Measurements from ENCODE around the gene LIPC. TPM values are rescaled to one million over a fixed set of nuclear protein-coding genes. Genes with fewer than 3 reads are reported as not detected.

The LIPC gene
- total RNA-seq, 1 donor from 2014 or later: under 0.01 TPM

DNA sequence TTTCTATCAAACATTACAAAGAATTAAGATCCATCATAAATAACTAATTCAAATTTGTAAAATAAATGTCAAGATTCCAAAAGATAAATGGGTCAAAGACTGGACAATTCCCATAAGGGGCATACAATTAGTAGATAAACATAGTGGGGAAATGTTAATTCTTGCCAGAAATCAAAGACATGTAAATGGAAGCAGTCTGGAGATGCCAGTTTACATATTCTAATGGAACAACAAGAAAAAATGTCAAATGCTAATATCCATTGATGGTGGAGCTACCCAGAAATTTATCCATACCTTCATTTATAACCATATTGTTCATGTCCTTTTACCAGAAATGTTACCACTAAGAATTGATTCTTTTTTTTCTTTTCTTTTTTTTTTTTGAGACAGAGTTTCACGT lies 13.7 kb upstream of the LIPC start:
- Histone ChIP-seq H3K27me3 (ENCODE audit: control insufficient read depth in 3 of 3, insufficient read depth in 3 of 3, low read length in 3 of 3) (no peaks in the 10 kb centered on the region), H3K27ac (ENCODE audit: low read depth, low read length) (no peak overlapping the region), H3K4me1 (ENCODE audit: control insufficient read depth in 3 of 3, insufficient read depth in 3 of 3, low read length in 3 of 3) (no peaks in the 10 kb centered on the region), H3K4me3 (ENCODE audit: low read length in 3 of 3) (no peak overlapping the region), H3K9me3 (ENCODE audit: control insufficient read depth in 3 of 3, low read length in 3 of 3) (peaks cover 0 to 3% (median 0%) of the 10 kb centered on the region in 3 donors), H3K36me3 (ENCODE audit: control insufficient read depth in 3 of 3, insufficient read depth in 3 of 3, low read length in 3 of 3) (no peaks in the 10 kb centered on the region), H3K9ac (ENCODE audit: low read depth in 1 of 3, low read length in 3 of 3) (no peak overlapping the region)

DNA sequence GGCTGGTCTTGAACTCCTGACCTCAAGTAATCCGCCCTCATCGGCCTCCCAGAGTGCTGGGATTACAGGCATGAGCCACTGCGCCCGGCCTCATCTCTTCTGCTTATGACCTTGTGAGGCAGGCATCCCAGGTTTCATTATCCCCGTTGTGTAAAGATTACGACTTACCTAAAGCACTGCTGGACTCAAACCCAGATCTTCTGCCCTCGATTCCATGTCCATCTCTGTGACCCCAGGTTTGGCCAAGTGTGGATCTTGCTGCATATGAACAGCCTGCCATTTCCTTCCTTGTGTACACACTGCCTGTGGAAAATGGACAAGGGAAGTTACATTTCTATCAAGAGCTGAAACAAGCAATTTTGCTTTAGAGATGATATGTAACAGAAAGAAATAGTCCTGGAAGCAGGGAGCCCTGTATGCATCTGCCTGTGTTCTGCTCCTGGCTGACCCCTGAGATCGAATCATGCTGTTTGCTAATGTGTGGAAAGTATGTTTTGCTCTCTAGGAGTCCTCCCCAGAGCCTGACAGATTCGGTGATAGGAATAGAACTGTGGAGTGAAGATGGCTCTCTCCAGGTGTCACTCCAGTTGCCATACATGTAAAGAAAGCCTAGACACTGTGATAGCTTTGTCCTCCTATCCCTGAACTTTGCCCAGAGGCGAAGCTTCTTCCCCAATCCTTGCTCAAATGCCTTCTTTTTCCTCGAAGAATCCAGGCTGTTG lies 11.8 kb upstream of the LIPC start:
- H3K4me1 ChIP-seq (ENCODE audit: control insufficient read depth in 3 of 3, insufficient read depth in 3 of 3, low read length in 3 of 3): no peaks in the 10 kb centered on the region
- peaks cover 0 to 3% (median 0%) of the 10 kb centered on the region in 3 donors for H3K9me3 ChIP-seq (ENCODE audit: control insufficient read depth in 3 of 3, low read length in 3 of 3)
- H3K4me3 ChIP-seq (ENCODE audit: low read length in 3 of 3): no peak overlapping the region
- H3K27me3 ChIP-seq (ENCODE audit: control insufficient read depth in 3 of 3, insufficient read depth in 3 of 3, low read length in 3 of 3): no peaks in the 10 kb centered on the region
- no peak overlapping the region for H3K27ac ChIP-seq (ENCODE audit: low read depth, low read length)
- no peak overlapping the region for H3K9ac ChIP-seq (ENCODE audit: low read depth in 1 of 3, low read length in 3 of 3)
- H3K36me3 ChIP-seq (ENCODE audit: control insufficient read depth in 3 of 3, insufficient read depth in 3 of 3, low read length in 3 of 3): no peaks in the 10 kb centered on the region

DNA sequence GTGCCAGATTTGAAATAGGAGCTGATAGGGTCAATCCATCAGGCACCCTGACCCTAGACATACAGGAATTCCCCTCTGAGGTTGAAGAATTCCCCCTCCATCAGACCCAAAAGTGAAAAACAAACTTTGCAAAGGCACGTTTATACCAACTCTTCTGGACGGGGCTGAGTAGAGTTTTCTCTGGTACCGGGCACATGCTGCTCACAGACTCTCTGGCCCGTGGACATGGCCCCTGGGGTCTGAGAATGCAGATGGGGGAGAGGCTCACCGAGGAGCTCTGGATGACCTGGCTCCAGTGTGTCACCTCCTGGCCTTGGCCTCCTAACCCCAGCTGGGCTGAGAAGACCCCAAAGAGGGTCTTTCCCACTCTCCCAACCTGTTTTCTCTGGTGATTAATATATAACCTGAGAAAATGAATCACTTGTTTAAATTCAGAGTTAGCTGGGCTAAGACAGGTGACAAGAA lies 11.2 kb upstream of the LIPC start:
- H3K9ac ChIP-seq (ENCODE audit: low read depth in 1 of 3, low read length in 3 of 3): no peak overlapping the region
- H3K9me3 ChIP-seq (ENCODE audit: control insufficient read depth in 3 of 3, low read length in 3 of 3): peaks cover 0 to 3% (median 0%) of the 10 kb centered on the region in 3 donors
- no peaks in the 10 kb centered on the region for H3K4me1 ChIP-seq (ENCODE audit: control insufficient read depth in 3 of 3, insufficient read depth in 3 of 3, low read length in 3 of 3)
- no peaks in the 10 kb centered on the region for H3K27me3 ChIP-seq (ENCODE audit: control insufficient read depth in 3 of 3, insufficient read depth in 3 of 3, low read length in 3 of 3)
- no peak overlapping the region for H3K4me3 ChIP-seq (ENCODE audit: low read length in 3 of 3)
- H3K36me3 ChIP-seq (ENCODE audit: control insufficient read depth in 3 of 3, insufficient read depth in 3 of 3, low read length in 3 of 3): no peaks in the 10 kb centered on the region
- H3K27ac ChIP-seq (ENCODE audit: low read depth, low read length): no peak overlapping the region

DNA sequence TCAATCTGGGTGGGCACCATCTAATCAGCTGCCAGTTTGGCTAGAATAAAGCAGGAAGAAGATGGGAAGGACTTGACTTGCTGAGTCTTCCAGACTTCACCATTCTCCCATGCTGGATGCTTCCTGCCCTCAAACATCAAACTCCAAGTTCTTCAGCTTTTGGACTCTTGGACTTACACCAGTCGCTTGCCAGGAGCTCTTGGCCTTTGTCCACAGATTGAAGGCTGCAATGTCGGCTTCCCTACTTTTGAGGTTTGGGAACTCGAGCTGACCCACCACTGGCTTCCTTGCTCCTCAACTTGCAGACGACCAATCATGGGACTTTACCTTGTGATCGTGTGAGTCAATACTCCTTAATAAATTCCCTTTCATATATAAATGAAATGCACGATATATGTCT lies 8.6 kb upstream of the LIPC start:
- Histone ChIP-seq H3K9ac (ENCODE audit: low read depth in 1 of 3, low read length in 3 of 3) (no peak overlapping the region), H3K36me3 (ENCODE audit: control insufficient read depth in 3 of 3, insufficient read depth in 3 of 3, low read length in 3 of 3) (no peaks in the 10 kb centered on the region), H3K27ac (ENCODE audit: low read depth, low read length) (no peak overlapping the region), H3K9me3 (ENCODE audit: control insufficient read depth in 3 of 3, low read length in 3 of 3) (no peaks in the 10 kb centered on the region), H3K27me3 (ENCODE audit: control insufficient read depth in 3 of 3, insufficient read depth in 3 of 3, low read length in 3 of 3) (no peaks in the 10 kb centered on the region), H3K4me1 (ENCODE audit: control insufficient read depth in 3 of 3, insufficient read depth in 3 of 3, low read length in 3 of 3) (no peaks in the 10 kb centered on the region), H3K4me3 (ENCODE audit: low read length in 3 of 3) (no peak overlapping the region)

DNA sequence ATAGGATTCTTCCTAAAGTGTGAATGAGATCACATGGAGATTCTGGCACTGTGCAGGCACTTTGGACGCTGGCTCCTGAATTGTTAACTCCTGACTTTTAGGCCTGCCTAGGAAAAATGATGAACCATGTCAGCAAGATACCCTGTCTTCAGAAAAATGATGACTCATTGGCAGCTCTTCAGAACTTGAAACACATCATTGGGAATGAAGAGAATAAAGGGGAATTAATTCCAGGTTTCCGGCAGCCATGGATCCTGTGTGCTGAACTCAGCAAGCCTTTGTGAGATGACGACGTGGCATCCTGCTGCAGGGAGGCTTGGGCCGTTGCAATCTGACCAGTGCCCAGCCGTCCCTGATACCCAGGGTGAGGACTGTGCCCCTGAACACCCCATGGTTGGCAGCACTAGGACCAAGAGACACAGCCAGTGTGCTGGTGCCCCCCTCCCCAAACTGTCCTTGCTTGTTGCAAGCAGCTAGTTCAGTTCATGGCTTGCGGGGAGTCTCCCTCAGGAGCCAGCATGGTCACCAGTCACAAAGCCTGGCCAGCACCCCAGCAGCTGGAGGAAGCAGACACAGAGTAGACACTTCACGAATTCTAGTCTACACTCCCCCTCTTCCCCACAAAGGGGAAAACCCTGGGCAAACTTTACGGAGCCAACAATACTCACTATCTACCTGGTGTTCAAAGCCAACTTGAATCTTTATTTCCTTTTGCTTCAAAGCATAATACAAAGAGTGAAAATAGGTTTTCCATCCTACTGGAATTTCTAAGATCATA lies 7.8 kb upstream of the LIPC start:
- no peaks in the 10 kb centered on the region for H3K9me3 ChIP-seq (ENCODE audit: control insufficient read depth in 3 of 3, low read length in 3 of 3)
- H3K4me3 ChIP-seq (ENCODE audit: low read length in 3 of 3): no peak overlapping the region
- H3K4me1 ChIP-seq (ENCODE audit: control insufficient read depth in 3 of 3, insufficient read depth in 3 of 3, low read length in 3 of 3): no peaks in the 10 kb centered on the region
- no peaks in the 10 kb centered on the region for H3K27me3 ChIP-seq (ENCODE audit: control insufficient read depth in 3 of 3, insufficient read depth in 3 of 3, low read length in 3 of 3)
- no peak overlapping the region for H3K9ac ChIP-seq (ENCODE audit: low read depth in 1 of 3, low read length in 3 of 3)
- no peaks in the 10 kb centered on the region for H3K36me3 ChIP-seq (ENCODE audit: control insufficient read depth in 3 of 3, insufficient read depth in 3 of 3, low read length in 3 of 3)
- H3K27ac ChIP-seq (ENCODE audit: low read depth, low read length): no peak overlapping the region

DNA sequence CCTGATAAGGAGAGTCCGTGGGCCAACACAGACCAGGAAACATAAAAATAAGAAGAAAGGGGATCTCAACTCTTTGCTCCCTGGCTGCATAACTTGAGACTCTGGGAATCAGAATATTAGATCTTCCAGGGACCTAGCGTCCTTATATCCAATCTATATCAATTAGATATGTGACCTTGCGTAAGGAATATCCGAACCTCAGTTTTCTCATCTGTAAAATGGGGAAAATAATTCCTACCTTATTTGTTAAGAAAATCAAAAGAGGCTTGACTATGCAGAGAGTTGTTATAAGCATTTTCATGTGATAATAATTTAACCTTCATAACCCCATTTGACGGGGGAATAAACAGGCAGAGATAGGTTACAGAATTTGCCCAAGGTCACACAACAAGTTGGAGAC lies 7.1 kb upstream of the LIPC start:
- Histone ChIP-seq H3K27ac (ENCODE audit: low read depth, low read length) (no peak overlapping the region), H3K27me3 (ENCODE audit: control insufficient read depth in 3 of 3, insufficient read depth in 3 of 3, low read length in 3 of 3) (no peaks in the 10 kb centered on the region), H3K9me3 (ENCODE audit: control insufficient read depth in 3 of 3, low read length in 3 of 3) (no peaks in the 10 kb centered on the region), H3K36me3 (ENCODE audit: control insufficient read depth in 3 of 3, insufficient read depth in 3 of 3, low read length in 3 of 3) (no peaks in the 10 kb centered on the region), H3K4me1 (ENCODE audit: control insufficient read depth in 3 of 3, insufficient read depth in 3 of 3, low read length in 3 of 3) (no peaks in the 10 kb centered on the region), H3K9ac (ENCODE audit: low read depth in 1 of 3, low read length in 3 of 3) (no peak overlapping the region), H3K4me3 (ENCODE audit: low read length in 3 of 3) (no peak overlapping the region)

DNA sequence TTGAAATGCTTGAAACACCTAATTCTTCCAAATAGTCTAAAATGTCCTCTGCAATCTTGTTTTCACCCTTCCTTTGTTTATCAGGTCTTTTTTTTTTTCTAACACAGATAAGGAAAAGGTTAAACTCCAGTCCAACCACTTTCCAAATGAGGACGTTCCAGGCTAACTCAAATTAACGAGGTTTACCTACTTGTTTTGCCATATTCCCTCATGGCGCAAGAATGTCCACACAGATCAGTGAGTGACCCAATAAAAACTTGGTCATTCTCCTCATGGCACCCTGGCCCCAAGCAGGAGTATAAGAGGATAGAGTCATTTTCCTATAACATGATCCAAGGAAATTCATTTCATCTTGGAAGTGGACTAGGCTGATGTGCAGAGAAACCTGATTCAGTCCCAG lies 6.6 kb upstream of the LIPC start:
- no peak overlapping the region for H3K27ac ChIP-seq (ENCODE audit: low read depth, low read length)
- H3K4me1 ChIP-seq (ENCODE audit: control insufficient read depth in 3 of 3, insufficient read depth in 3 of 3, low read length in 3 of 3): no peaks in the 10 kb centered on the region
- no peaks in the 10 kb centered on the region for H3K9me3 ChIP-seq (ENCODE audit: control insufficient read depth in 3 of 3, low read length in 3 of 3)
- no peak overlapping the region for H3K4me3 ChIP-seq (ENCODE audit: low read length in 3 of 3)
- no peaks in the 10 kb centered on the region for H3K27me3 ChIP-seq (ENCODE audit: control insufficient read depth in 3 of 3, insufficient read depth in 3 of 3, low read length in 3 of 3)
- no peaks in the 10 kb centered on the region for H3K36me3 ChIP-seq (ENCODE audit: control insufficient read depth in 3 of 3, insufficient read depth in 3 of 3, low read length in 3 of 3)
- H3K9ac ChIP-seq (ENCODE audit: low read depth in 1 of 3, low read length in 3 of 3): no peak overlapping the region

DNA sequence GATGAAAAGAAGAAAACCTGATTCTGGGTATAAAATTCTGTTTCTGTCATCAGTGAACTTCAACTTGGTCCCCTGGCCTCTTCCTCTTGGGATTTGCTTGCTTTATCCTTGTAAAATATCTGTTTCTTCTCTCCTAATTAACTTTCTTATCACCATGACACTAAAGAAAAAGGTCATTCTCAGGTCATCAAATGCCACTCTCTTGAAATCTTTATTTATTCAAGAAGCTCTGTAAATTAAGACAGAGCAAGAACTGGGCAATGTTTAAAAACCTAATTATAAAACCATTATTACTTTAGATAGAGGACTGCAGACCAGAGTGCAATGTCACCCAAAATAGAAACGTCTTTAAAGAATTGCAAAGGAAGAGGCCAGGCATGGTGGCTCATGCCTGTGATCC lies 6.0 kb upstream of the LIPC start:
- Histone ChIP-seq H3K4me3 (ENCODE audit: low read length in 3 of 3) (no peak overlapping the region), H3K36me3 (ENCODE audit: control insufficient read depth in 3 of 3, insufficient read depth in 3 of 3, low read length in 3 of 3) (no peaks in the 10 kb centered on the region), H3K4me1 (ENCODE audit: control insufficient read depth in 3 of 3, insufficient read depth in 3 of 3, low read length in 3 of 3) (no peaks in the 10 kb centered on the region), H3K27me3 (ENCODE audit: control insufficient read depth in 3 of 3, insufficient read depth in 3 of 3, low read length in 3 of 3) (no peaks in the 10 kb centered on the region), H3K9ac (ENCODE audit: low read depth in 1 of 3, low read length in 3 of 3) (no peak overlapping the region), H3K27ac (ENCODE audit: low read depth, low read length) (no peak overlapping the region), H3K9me3 (ENCODE audit: control insufficient read depth in 3 of 3, low read length in 3 of 3) (no peaks in the 10 kb centered on the region)

DNA sequence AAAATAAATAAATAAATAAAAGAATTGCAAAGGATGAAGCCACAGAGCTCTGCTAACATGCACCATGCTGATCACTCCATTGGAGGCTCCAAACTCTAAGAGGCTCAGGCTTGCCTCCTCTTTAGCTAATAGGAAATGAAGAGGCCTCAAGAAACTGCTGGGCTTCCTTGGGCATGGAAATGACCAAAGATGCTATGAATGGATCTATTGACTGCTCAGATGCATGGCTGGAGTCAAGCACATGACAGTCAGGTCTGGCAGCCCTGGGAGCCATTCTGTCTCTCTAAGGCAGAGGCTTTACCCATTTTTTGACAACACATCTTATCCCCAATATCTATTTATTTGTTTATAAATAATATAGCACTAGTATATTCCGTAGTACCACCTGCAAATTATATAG lies 5.3 kb upstream of the LIPC start:
- Histone ChIP-seq H3K27ac (ENCODE audit: low read depth, low read length) (no peak overlapping the region), H3K36me3 (ENCODE audit: control insufficient read depth in 3 of 3, insufficient read depth in 3 of 3, low read length in 3 of 3) (no peaks in the 10 kb centered on the region), H3K4me3 (ENCODE audit: low read length in 3 of 3) (no peak overlapping the region), H3K9me3 (ENCODE audit: control insufficient read depth in 3 of 3, low read length in 3 of 3) (no peaks in the 10 kb centered on the region), H3K9ac (ENCODE audit: low read depth in 1 of 3, low read length in 3 of 3) (no peak overlapping the region), H3K4me1 (ENCODE audit: control insufficient read depth in 3 of 3, insufficient read depth in 3 of 3, low read length in 3 of 3) (no peaks in the 10 kb centered on the region), H3K27me3 (ENCODE audit: control insufficient read depth in 3 of 3, insufficient read depth in 3 of 3, low read length in 3 of 3) (no peaks in the 10 kb centered on the region)

DNA sequence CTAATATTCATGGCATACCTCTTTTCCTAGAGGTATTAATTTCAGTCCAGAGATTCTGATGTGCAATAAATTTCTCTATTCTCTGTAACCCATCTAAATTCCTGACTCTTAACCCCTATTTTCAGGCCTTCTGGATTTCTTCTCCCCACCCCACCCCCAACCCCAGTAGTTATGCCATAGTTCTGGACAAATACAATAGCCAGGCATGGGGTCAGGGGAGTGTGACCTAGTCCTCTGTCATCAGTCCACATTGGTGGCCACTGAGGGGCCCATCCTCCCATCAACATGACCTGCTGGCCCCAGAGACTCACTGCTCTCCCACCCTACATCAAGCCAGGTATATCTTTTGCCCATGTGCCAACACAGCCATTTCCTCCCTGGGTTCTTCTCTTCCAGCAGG lies 3.8 kb upstream of the LIPC start:
- Histone ChIP-seq H3K27ac (ENCODE audit: low read depth, low read length) (no peak overlapping the region), H3K4me3 (ENCODE audit: low read length in 3 of 3) (no peak overlapping the region), H3K9me3 (ENCODE audit: control insufficient read depth in 3 of 3, low read length in 3 of 3) (no peaks in the 10 kb centered on the region), H3K9ac (ENCODE audit: low read depth in 1 of 3, low read length in 3 of 3) (no peak overlapping the region), H3K36me3 (ENCODE audit: control insufficient read depth in 3 of 3, insufficient read depth in 3 of 3, low read length in 3 of 3) (no peaks in the 10 kb centered on the region), H3K4me1 (ENCODE audit: control insufficient read depth in 3 of 3, insufficient read depth in 3 of 3, low read length in 3 of 3) (peaks cover 2 to 7% (median 4%) of the 10 kb centered on the region in 3 donors), H3K27me3 (ENCODE audit: control insufficient read depth in 3 of 3, insufficient read depth in 3 of 3, low read length in 3 of 3) (no peaks in the 10 kb centered on the region)

All from skeletal muscle tissue (tissue), 4 donors.